ENCODE results near the gene ADARB2.

ADARB2 gene

GRCh38 chr10:1485357-1485756 lies 252.0 kb downstream of the ADARB2 start:
- no peak for DNase-seq (ENCODE audit: low spot score)
- no peak for TF ChIP-seq CTCF (IDR thresholded peaks at IDR 0.05; ENCODE audit: borderline replicate concordance, control extremely low read depth, extremely low read depth, insufficient read depth, missing control alignments)
- in situ Hi-C loops (cut with MboI; ENCODE audit: low sequenced_read_pairs, unreplicated experiment) = no loop called here

DNA sequence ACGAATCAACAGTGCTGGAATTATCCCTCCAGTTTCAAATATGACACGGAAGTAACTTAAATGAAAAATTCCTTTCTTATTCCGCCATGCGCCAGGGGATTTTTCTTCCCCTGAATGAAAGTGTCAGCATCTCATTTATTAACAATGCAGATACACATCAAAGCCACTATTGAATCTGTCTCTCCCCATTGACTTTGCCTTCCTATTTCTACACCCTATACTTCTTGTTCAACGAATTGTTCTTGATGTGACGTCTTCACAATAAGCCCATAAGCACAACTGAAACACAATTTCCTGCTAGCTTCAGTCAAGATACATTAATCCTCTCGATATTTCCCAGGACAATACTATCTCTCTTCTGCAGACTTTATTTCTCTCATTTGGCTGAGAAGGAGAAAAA lies 253.5 kb downstream of the ADARB2 start:
- TF ChIP-seq CTCF (IDR thresholded peaks at IDR 0.05; ENCODE audit: borderline replicate concordance, control extremely low read depth, extremely low read depth, insufficient read depth, missing control alignments) = no peak
- in situ Hi-C loops (cut with MboI; ENCODE audit: low sequenced_read_pairs, unreplicated experiment) = no loop called here
- DNase-seq (ENCODE audit: low spot score) = peak; percentile 13

- in situ Hi-C loops (cut with MboI; ENCODE audit: low sequenced_read_pairs, unreplicated experiment) = no loop called here
- TF ChIP-seq CTCF (IDR thresholded peaks at IDR 0.05; ENCODE audit: borderline replicate concordance, control extremely low read depth, extremely low read depth, insufficient read depth, missing control alignments) = no peak
- DNase-seq (ENCODE audit: low spot score) = no peak
These were observed 254.1 kb downstream of the ADARB2 start for GRCh38 chr10:1483246-1483645.

- TF ChIP-seq CTCF (IDR thresholded peaks at IDR 0.05; ENCODE audit: borderline replicate concordance, control extremely low read depth, extremely low read depth, insufficient read depth, missing control alignments) = no peak
- in situ Hi-C loops (cut with MboI; ENCODE audit: low sequenced_read_pairs, unreplicated experiment) = no loop called here
- DNase-seq (ENCODE audit: low spot score) = no peak
These were observed 259.7 kb downstream of the ADARB2 start for GRCh38 chr10:1477578-1477977.

DNA sequence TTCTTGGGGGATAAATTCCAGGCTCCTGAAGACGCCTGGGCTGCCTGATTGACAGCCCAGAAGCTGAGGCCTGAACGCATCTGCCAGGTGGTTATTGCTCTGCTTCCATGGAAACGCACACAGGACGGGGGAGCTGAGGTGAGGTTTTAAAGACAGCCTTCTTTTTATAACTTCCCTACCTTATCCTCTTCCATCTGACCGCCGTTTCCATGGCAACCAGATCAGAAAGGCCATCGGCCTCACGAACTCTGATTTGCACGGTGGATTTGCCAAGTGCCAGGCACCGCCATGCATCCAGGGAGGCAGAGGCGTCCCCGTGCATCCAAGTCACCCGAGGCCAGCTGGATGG lies 260.9 kb downstream of the ADARB2 start:
- TF ChIP-seq CTCF (IDR thresholded peaks at IDR 0.05; ENCODE audit: borderline replicate concordance, control extremely low read depth, extremely low read depth, insufficient read depth, missing control alignments) = no peak
- in situ Hi-C loops (cut with MboI; ENCODE audit: low sequenced_read_pairs, unreplicated experiment) = no loop called here
- DNase-seq (ENCODE audit: low spot score) = no peak

GRCh38 chr10:1475771-1476454 lies 261.4 kb downstream of the ADARB2 start:
- no peak for TF ChIP-seq CTCF (IDR thresholded peaks at IDR 0.05; ENCODE audit: borderline replicate concordance, control extremely low read depth, extremely low read depth, insufficient read depth, missing control alignments)
- no peak for DNase-seq (ENCODE audit: low spot score)
- in situ Hi-C loops (cut with MboI; ENCODE audit: low sequenced_read_pairs, unreplicated experiment) = no loop called here

Data from GM13976 (cell line).